ENCODE results near the gene LNX1.

The LNX1 gene

GRCh38 chr4:53614591-53614990 lies 23.3 kb upstream of the LNX1 start:
- peaks cover 2% of the 10 kb centered on the region for H3K9me3 Mint-ChIP-seq

GRCh38 chr4:53613428-53613827 lies 22.1 kb upstream of the LNX1 start:
- H3K4me3 Mint-ChIP-seq = no peak overlapping the region
- no peaks in the 10 kb centered on the region for H3K4me1 Mint-ChIP-seq
- H3K27ac Mint-ChIP-seq = no peak overlapping the region
- no peaks in the 10 kb centered on the region for H3K36me3 Mint-ChIP-seq
- H3K9me3 Mint-ChIP-seq = peaks cover 2% of the 10 kb centered on the region
- DNase-seq (ENCODE audit: low spot score in 2 of 2) = no peak
- ATAC-seq = no peak

More at GRCh38 chr4:53614591-53614990, 23.3 kb upstream of the LNX1 start:
- no peak overlapping the region for H3K4me3 Mint-ChIP-seq
- ATAC-seq (no peak), DNase-seq (ENCODE audit: low spot score in 2 of 2) (no peak)
- H3K27ac Mint-ChIP-seq = no peak overlapping the region
- no peaks in the 10 kb centered on the region for H3K4me1 Mint-ChIP-seq
- no peaks in the 10 kb centered on the region for H3K36me3 Mint-ChIP-seq

- no peak for ATAC-seq
- H3K27ac Mint-ChIP-seq = no peak overlapping the region
- no peaks in the 10 kb centered on the region for H3K4me1 Mint-ChIP-seq
Measured at GRCh38 chr4:53608649-53609048, 17.4 kb upstream of the LNX1 start.

DNA sequence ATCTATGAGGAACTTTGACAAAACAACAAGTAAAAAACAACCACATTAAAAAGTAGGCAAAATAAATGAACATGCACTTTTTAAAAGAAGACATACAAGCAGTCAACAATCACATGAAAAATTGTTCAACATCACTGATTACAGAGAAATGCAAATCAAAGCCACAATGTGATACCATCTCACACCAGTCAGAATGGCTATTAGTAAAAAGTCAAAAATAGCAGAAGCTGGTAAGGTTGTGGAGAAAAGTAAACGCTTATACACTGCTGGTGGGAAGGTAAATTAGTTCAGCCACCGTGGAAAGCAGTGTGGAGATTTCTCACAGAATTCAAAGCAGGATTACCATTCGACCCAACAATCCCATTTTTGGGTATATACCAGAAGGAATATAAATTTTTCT lies 17.0 kb upstream of the LNX1 start:
- Mint-ChIP-seq H3K27ac (no peak overlapping the region), H3K4me3 (no peak overlapping the region), H3K4me1 (no peaks in the 10 kb centered on the region), H3K36me3 (no peaks in the 10 kb centered on the region), H3K9me3 (peaks cover 3% of the 10 kb centered on the region)
- ATAC-seq (no peak), DNase-seq (ENCODE audit: low spot score in 2 of 2) (no peak)

More at GRCh38 chr4:53608649-53609048, 17.4 kb upstream of the LNX1 start:
- Mint-ChIP-seq H3K36me3 (no peaks in the 10 kb centered on the region), H3K9me3 (peaks cover 5% of the 10 kb centered on the region), H3K4me3 (no peak overlapping the region)
- DNase-seq (ENCODE audit: low spot score in 2 of 2) = no peak

DNA sequence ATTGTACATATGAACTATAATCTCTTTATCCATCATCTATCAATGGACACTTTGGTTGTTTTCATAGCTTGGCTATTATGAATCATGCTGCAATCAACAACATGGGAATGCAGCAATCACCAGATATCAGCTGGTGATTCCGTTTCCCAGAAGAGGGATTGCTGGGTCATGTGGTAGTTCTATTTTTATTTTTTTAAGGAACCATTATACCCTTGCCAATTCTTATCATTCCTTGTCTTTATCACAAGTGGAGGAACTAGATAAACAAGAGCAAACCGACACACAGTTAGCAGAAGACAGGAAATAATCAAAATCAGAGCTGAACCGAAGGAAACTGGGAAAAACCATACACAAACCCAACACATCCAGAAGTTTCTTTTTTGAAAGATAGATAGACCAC lies 14.5 kb upstream of the LNX1 start:
- DNase-seq (ENCODE audit: low spot score in 2 of 2) (no peak), ATAC-seq (no peak)
- Mint-ChIP-seq H3K4me3 (no peak overlapping the region), H3K36me3 (no peaks in the 10 kb centered on the region), H3K27ac (no peak overlapping the region), H3K4me1 (no peaks in the 10 kb centered on the region), H3K9me3 (peaks cover 3% of the 10 kb centered on the region)

GRCh38 chr4:53602390-53602789 lies 11.1 kb upstream of the LNX1 start:
- ATAC-seq (no peak), DNase-seq (ENCODE audit: low spot score in 2 of 2) (no peak)
- H3K4me3 Mint-ChIP-seq = no peak overlapping the region
- no peaks in the 10 kb centered on the region for H3K36me3 Mint-ChIP-seq
- no peak overlapping the region for H3K27ac Mint-ChIP-seq
- no peaks in the 10 kb centered on the region for H3K4me1 Mint-ChIP-seq
- H3K9me3 Mint-ChIP-seq = peaks cover 3% of the 10 kb centered on the region

- DNase-seq (ENCODE audit: low spot score in 2 of 2) (no peak), ATAC-seq (no peak)
- H3K27ac Mint-ChIP-seq = no peak overlapping the region
- H3K9me3 Mint-ChIP-seq = peaks cover 3% of the 10 kb centered on the region
- no peaks in the 10 kb centered on the region for H3K4me1 Mint-ChIP-seq
- H3K4me3 Mint-ChIP-seq = no peak overlapping the region
- H3K36me3 Mint-ChIP-seq = no peaks in the 10 kb centered on the region
Measured at GRCh38 chr4:53601251-53601764, 10.0 kb upstream of the LNX1 start.

GRCh38 chr4:53599632-53600031 lies 8.3 kb upstream of the LNX1 start:
- no peaks in the 10 kb centered on the region for H3K9me3 Mint-ChIP-seq
- H3K4me1 Mint-ChIP-seq = no peaks in the 10 kb centered on the region
- ATAC-seq = no peak
- H3K4me3 Mint-ChIP-seq = no peak overlapping the region
- DNase-seq (ENCODE audit: low spot score in 2 of 2) = no peak
- no peaks in the 10 kb centered on the region for H3K36me3 Mint-ChIP-seq
- no peak overlapping the region for H3K27ac Mint-ChIP-seq

GRCh38 chr4:53598901-53599300 lies 7.6 kb upstream of the LNX1 start:
- DNase-seq (ENCODE audit: low spot score in 2 of 2) = no peak
- H3K4me1 Mint-ChIP-seq = no peaks in the 10 kb centered on the region
- no peak overlapping the region for H3K4me3 Mint-ChIP-seq
- H3K9me3 Mint-ChIP-seq = no peaks in the 10 kb centered on the region
- no peak for ATAC-seq
- H3K27ac Mint-ChIP-seq = no peak overlapping the region
- no peaks in the 10 kb centered on the region for H3K36me3 Mint-ChIP-seq

DNA sequence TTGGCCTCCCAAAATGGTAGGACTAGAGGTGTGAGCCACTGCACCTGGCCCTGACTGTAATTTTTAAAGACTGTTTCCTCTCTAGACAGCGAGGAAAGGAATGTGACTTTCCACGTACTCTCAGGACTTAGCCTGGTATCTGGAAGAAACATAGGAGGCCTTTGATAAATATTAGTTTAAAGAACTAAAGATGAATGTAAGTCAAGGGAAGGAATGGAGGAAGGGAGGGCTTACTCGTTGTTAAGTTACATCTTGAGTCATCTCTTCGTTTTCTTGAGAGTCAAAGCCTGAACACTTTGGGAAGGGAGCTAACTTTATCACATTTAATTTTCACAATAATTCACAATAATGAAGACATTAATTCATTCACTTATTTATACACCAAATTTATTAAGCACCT lies 7.2 kb upstream of the LNX1 start:
- DNase-seq (ENCODE audit: low spot score in 2 of 2) (no peak), ATAC-seq (no peak)
- no peaks in the 10 kb centered on the region for H3K36me3 Mint-ChIP-seq
- H3K9me3 Mint-ChIP-seq = no peaks in the 10 kb centered on the region
- H3K4me3 Mint-ChIP-seq = no peak overlapping the region
- no peak overlapping the region for H3K27ac Mint-ChIP-seq
- H3K4me1 Mint-ChIP-seq = no peaks in the 10 kb centered on the region

GRCh38 chr4:53596901-53597300 lies 5.6 kb upstream of the LNX1 start:
- no peak overlapping the region for H3K27ac Mint-ChIP-seq
- DNase-seq (ENCODE audit: low spot score in 2 of 2) (no peak), ATAC-seq (no peak)
- no peaks in the 10 kb centered on the region for H3K4me1 Mint-ChIP-seq
- no peaks in the 10 kb centered on the region for H3K9me3 Mint-ChIP-seq
- H3K4me3 Mint-ChIP-seq = no peak overlapping the region
- H3K36me3 Mint-ChIP-seq = no peaks in the 10 kb centered on the region

- no peak for ATAC-seq
- Mint-ChIP-seq H3K9me3 (no peaks in the 10 kb centered on the region), H3K27ac (no peak overlapping the region), H3K36me3 (no peaks in the 10 kb centered on the region), H3K4me3 (no peak overlapping the region), H3K4me1 (peaks cover 7% of the 10 kb centered on the region)
- no peak for DNase-seq (ENCODE audit: low spot score in 2 of 2)
Measured at GRCh38 chr4:53595834-53596233, 4.5 kb upstream of the LNX1 start.

GRCh38 chr4:53595204-53595603 lies 3.9 kb upstream of the LNX1 start:
- H3K9me3 Mint-ChIP-seq = no peaks in the 10 kb centered on the region
- no peak overlapping the region for H3K27ac Mint-ChIP-seq
- H3K36me3 Mint-ChIP-seq = no peaks in the 10 kb centered on the region
- DNase-seq (ENCODE audit: low spot score in 2 of 2) (no peak), ATAC-seq (no peak)
- H3K4me3 Mint-ChIP-seq = no peak overlapping the region
- H3K4me1 Mint-ChIP-seq = peaks cover 7% of the 10 kb centered on the region

DNA sequence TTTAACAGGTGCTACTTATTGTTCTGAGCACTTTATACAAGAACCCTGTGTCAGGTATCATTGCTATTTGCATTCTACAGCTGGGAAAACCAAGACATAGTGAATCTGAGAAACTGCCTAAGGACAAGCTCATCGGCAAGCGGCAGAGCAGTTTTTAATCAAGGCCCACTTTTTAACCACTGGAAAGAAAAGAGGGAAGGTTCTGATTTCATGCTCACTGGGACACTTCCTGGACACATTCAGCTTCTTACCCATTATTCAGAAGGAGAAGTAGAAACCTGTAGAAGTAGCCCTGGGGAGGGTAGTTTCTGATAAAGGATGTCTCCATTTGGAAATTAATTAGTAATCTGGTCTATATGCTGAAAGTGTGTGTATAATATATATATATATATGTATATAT lies 2.5 kb upstream of the LNX1 start:
- H3K9me3 Mint-ChIP-seq = no peaks in the 10 kb centered on the region
- no peaks in the 10 kb centered on the region for H3K36me3 Mint-ChIP-seq
- H3K27ac Mint-ChIP-seq = no peak overlapping the region
- DNase-seq (ENCODE audit: low spot score in 2 of 2) (no peak), ATAC-seq (no peak)
- peaks cover 7% of the 10 kb centered on the region for H3K4me1 Mint-ChIP-seq
- no peak overlapping the region for H3K4me3 Mint-ChIP-seq

DNA sequence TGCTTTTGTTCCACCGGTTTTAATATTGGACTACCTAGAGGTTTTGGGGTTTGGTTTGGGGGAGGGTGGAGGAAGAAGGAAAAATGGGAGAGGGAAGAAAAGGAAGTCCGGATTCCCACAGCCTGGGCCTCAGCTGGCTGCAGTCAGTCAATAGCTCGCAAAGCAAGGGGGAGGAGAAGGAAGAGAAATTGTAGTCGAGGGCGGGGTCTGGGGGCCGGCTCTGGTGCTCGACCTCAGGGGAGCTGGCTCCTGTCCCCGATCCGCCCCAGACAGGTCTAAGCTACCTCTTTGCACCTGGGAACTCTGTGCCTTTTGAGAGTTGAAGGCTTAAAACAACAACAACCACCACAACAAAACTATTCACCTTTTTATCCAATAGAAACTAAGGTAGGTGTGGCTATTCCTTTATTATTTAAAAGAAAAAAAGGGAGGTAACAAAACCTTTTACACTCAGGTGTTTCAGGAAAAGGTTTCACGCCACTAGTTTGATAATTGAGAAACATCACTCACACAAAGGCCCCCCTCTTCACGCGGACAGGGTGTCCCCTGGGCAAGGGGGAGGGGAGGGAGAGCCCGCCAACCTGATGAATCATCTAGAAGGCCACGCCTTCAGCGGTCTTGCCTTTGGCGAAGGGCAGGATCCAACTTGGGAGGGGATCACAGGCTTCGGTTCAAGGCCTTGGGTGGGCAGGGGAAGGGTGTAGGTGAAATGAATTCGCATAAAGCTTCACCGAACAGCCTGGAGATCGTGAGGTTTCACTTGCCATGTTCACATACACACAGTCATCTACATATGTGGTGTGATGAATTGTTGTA lies 1.6 kb upstream of the LNX1 start:
- Mint-ChIP-seq H3K4me3 (no peak overlapping the region), H3K36me3 (no peaks in the 10 kb centered on the region), H3K9me3 (no peaks in the 10 kb centered on the region), H3K27ac (no peak overlapping the region), H3K4me1 (peaks cover 7% of the 10 kb centered on the region)
- DNase-seq (ENCODE audit: low spot score in 2 of 2) (no peak), ATAC-seq (no peak)

DNA sequence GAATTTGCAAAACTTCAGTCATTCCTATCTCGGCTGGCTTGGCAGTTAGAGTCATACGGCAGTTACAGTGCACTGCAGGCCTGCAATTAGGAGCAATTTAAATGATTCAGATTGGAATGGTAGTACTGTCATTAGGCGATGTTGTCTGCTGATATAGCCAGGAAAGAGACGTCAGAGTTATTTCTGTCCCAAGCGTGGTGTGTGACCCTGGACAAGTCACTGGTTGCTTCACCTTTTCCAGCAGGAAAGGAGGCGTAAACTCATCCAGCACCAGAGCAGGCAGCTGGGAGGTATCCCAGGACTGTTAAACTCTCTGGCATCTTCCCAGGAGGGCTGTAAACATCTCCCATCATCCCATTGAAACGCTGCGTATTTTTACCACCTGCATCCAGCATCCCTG lies 836 bp upstream of the LNX1 start:
- H3K27ac Mint-ChIP-seq = no peak overlapping the region
- no peaks in the 10 kb centered on the region for H3K9me3 Mint-ChIP-seq
- DNase-seq (ENCODE audit: low spot score in 2 of 2) = no peak

More for the DNA sequence above, 836 bp upstream of the LNX1 start:
- peaks cover 7% of the 10 kb centered on the region for H3K4me1 Mint-ChIP-seq
- no peak for ATAC-seq
- H3K36me3 Mint-ChIP-seq = no peaks in the 10 kb centered on the region
- no peak overlapping the region for H3K4me3 Mint-ChIP-seq
